Activated T-cell treated with anti-CD3 and anti-CD28 coated beads, Interleukin-2, amount 50 U/mL, for 72 hours (primary cell): ENCODE data around the gene GADD45G. TPM values are rescaled to one million over a fixed set of nuclear protein-coding genes. Genes with fewer than 3 reads are reported as not detected.

Experiments used
- ATAC-seq, 2 donors: fragments of 150-1000 bp; cut with Tn5 transposase; replicated peaks in 1 of 2; 2 replicates each; pipeline ENCODE4 v1.10.0; 2021; ENCODE audit warnings: moderate library complexity in 2 of 2, mild to moderate bottlenecking in 1 of 2
- DNase-seq, 2 donors: peaks; one replicate each; pipeline ENCODE4 v3.0.0; 2021 to 2022; ENCODE audit warnings: mixed read lengths in 1 of 2
- H3K27ac Mint-ChIP-seq: one replicate; pipeline ENCODE4 v1.8.0; 2022; ENCODE audit warnings: mild to moderate bottlenecking, moderate library complexity, mixed read lengths
- H3K27me3 Mint-ChIP-seq: one replicate; pipeline ENCODE4 v1.8.0; 2022; ENCODE audit warnings: low read depth, mixed read lengths
- H3K36me3 Mint-ChIP-seq, 2 donors: one replicate each; pipeline ENCODE4 v1.8.0; 2022; ENCODE audit warnings: mixed read lengths in 2 of 2, mild to moderate bottlenecking in 1 of 2; ENCODE audit not compliant: insufficient read depth in 2 of 2
- H3K4me1 Mint-ChIP-seq: one replicate; pipeline ENCODE4 v1.8.0; 2022; ENCODE audit warnings: low read depth, mixed read lengths
- H3K4me3 Mint-ChIP-seq, 2 donors: one replicate each; pipeline ENCODE4 v1.8.0; 2022; ENCODE audit warnings: mild to moderate bottlenecking in 2 of 2, mixed read lengths in 2 of 2, moderate library complexity in 2 of 2
- H3K9me3 Mint-ChIP-seq, 2 donors: one replicate each; pipeline ENCODE4 v1.8.0; 2022; ENCODE audit warnings: mixed read lengths in 2 of 2
- total RNA-seq, 2 donors: library from RNA; stranded (reverse); gene quantifications; one replicate each; pipeline ENCODE4 v1.2.3, GENCODE V29; 2022

The GADD45G gene
- total RNA-seq, 2 donors from 2014 or later: 6.0 TPM

DNA sequence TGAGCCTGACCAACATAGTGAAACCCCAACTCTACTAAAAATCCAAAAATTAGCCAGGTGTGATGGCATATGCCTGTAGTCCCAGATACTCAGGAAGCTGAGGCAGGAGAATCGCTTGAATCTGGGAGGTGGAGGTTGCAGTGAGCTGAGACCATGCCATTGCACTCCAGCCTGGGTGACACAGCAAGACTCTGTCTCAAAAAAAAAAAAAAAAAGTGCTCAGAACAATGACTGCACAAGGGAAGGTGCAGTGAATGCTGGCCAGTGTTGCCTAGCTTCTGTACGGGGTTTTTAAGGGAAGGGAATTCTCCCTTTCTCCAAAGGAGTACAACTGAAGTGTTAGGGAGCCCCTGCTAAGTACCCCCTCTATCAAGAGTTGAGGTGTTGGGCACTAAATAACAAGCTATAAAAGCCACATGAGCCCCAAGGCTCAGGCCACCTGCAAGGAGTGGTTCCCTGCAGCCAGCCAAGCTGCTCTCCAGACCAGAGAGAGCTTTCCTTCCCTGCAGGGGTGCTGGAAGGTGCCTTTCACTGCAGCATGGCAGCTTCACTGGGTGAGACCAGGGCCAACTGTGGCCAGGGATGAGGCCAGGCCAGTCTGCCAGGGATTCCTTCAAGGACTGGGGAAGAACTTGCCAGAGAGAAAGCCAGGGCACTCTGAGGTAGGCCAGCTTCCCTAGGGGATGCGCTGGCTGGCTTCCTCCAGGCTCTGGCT, 14.8 kb downstream of the GADD45G start:
- no peak for ATAC-seq
- H3K4me3 Mint-ChIP-seq: no peak overlapping the region
- no peaks in the 10 kb centered on the region for H3K36me3 Mint-ChIP-seq
- no peaks in the 10 kb centered on the region for H3K27me3 Mint-ChIP-seq
- H3K4me1 Mint-ChIP-seq: no peaks in the 10 kb centered on the region
- H3K27ac Mint-ChIP-seq: no peak overlapping the region
- H3K9me3 Mint-ChIP-seq: no peaks in the 10 kb centered on the region
- DNase-seq: no peak

DNA sequence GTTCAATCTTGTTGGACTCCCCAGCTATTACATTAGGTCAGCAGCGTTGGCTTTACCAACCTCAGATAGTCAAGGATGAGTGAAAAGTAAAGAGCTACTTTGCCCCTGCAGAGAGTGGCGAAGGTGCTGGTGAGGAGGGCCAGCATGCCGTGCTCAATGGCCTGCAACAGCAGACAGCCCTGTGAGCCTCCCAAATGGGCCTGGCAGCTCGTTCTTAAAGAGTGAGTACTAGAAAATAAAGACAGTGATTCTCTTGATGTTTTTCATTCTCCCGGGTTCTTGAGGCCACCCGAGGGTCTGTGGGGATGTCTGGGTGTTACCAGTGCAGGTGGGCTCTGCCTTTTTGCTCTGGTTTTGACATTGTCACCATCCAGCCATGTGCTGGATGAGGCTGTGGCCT, 16.2 kb downstream of the GADD45G start:
- H3K4me1 Mint-ChIP-seq: no peaks in the 10 kb centered on the region

DNA sequence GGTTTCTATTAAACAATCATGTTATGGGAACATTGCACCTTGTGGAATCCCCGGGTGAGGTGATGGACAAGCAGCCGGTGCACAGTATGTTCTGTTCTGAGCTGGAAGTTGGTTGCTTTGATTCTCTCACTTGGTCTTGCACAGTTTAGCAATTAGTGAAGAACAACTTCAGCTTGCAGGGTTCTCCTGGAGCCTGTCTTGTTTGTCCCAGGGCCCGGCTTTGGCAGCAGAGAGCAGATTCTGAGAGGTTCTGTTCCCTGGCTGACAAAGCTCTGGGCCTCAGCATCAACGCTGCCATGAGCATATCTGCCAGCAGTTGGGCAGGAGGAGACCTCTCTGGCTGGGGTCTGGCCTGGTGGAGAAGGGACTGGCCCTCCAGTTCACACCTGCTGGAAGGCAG, 16.9 kb downstream of the GADD45G start:
- Mint-ChIP-seq H3K27ac (no peak overlapping the region), H3K4me3 (no peak overlapping the region), H3K27me3 (no peaks in the 10 kb centered on the region), H3K36me3 (no peaks in the 10 kb centered on the region), H3K4me1 (no peaks in the 10 kb centered on the region), H3K9me3 (no peaks in the 10 kb centered on the region)
- DNase-seq (no peak), ATAC-seq (no peak)

More for the DNA sequence above, 16.2 kb downstream of the GADD45G start:
- H3K27me3 Mint-ChIP-seq: no peaks in the 10 kb centered on the region
- no peak overlapping the region for H3K27ac Mint-ChIP-seq
- no peaks in the 10 kb centered on the region for H3K36me3 Mint-ChIP-seq
- no peak for ATAC-seq
- no peaks in the 10 kb centered on the region for H3K9me3 Mint-ChIP-seq
- DNase-seq: no peak
- no peak overlapping the region for H3K4me3 Mint-ChIP-seq

DNA sequence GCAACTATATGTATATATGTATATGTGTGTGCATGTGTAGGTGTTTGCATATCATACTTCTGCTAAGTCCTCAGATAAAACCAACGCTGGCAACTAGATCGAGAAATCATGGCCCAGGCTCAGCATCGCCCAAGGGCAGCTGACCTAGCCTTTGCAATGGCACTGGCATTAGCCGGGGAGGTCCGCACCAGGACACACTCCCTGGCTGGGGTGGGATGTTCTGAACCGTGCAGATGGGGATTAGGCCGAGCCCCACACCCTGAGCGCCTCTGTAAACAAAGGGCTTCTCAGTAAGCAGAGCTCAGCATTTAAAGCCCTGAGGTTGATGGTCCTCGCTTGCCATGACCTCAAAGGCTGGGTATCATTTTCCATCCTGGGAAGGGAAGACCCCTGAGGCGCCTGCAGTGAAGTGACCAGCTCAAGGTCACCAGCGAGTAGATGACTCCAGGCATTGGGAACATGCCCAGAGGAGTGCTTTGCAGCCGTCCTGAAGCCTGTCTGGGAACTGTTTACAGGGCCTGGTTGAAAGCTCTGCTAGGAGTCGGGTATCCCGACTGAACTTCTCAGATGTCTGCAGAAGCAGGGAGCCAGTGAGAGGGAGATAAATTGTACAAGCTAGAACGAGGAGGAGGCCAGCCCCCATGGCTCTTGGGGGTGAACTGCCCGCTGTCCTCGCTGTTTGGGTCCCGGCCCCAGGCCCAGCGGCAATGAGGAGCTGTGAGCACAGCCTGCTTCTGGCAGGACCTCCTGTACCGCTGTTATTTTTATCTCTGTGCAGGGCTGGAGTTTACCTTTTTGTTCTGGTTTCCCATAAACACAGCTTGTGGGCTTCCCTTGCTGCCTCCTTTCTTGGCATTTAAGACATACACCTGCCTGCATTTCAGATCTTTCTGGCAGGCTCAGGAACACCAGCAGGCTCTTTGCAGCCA, 18.4 kb downstream of the GADD45G start:
- Mint-ChIP-seq H3K27ac (no peak overlapping the region), H3K4me3 (no peak overlapping the region), H3K9me3 (no peaks in the 10 kb centered on the region), H3K36me3 (no peaks in the 10 kb centered on the region), H3K4me1 (no peaks in the 10 kb centered on the region), H3K27me3 (no peaks in the 10 kb centered on the region)
- no peak for ATAC-seq
- DNase-seq: no peak

DNA sequence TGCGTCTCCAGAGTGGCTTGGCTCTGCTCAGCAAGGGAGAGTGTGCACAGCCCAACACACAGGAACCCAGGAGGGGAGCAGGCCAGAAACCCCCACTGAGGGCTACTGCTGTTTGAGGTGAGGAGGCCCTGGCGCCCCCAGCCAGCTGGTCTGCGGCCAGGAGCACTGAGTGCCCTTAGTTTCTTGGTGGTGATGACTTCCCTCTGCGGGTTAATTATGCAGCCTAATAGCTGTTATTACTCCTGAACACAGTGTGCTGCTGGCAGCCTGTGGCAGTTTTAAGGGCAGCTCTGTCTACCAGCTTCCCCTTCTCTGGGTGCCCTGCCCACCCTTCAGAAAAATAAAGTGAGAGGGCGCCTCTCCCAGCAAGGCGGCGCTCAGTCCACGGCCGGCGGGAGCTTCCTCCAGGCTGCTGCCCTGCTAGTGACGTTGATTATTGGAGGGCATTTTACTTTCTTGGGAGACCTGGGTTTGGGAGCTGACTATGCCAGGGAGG, 19.2 kb downstream of the GADD45G start:
- Mint-ChIP-seq H3K9me3 (no peaks in the 10 kb centered on the region), H3K27me3 (no peaks in the 10 kb centered on the region), H3K36me3 (no peaks in the 10 kb centered on the region), H3K27ac (no peak overlapping the region), H3K4me1 (no peaks in the 10 kb centered on the region), H3K4me3 (no peak overlapping the region)
- no peak for DNase-seq
- ATAC-seq: no peak

- H3K4me1 Mint-ChIP-seq: no peaks in the 10 kb centered on the region
- no peaks in the 10 kb centered on the region for H3K9me3 Mint-ChIP-seq
- no peaks in the 10 kb centered on the region for H3K36me3 Mint-ChIP-seq
- no peak overlapping the region for H3K27ac Mint-ChIP-seq
- no peaks in the 10 kb centered on the region for H3K27me3 Mint-ChIP-seq
- H3K4me3 Mint-ChIP-seq: no peak overlapping the region
- no peak for ATAC-seq
- no peak for DNase-seq
Measured at GRCh38 chr9:89625721-89626687, 21.2 kb downstream of the GADD45G start.

DNA sequence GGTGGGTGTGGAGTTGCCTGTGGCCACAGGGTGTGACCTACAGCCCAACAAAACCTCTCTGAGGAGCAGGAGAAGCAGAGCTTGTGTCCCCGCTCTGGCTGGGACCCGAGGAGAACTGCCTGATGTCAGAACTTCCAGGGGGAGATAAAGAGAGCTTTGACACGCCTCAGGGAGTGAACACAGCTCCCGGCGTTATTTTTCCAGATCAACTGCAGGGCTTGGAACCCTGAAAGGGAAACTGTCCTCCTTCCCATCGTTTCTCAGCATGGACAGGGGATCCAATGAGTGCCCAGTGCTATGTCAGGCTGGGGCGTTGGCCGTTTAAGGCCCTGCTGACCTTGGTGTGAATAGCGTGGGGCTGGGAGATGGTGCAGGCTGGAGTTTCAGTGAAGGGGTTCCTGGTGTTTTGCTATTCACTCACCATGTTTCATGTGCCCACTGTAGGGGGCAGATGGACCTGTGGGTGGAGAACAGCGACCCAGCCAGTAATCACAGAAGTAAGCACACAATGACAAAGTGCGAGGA, 22.0 kb downstream of the GADD45G start:
- Mint-ChIP-seq H3K4me1 (no peaks in the 10 kb centered on the region), H3K27me3 (no peaks in the 10 kb centered on the region), H3K27ac (no peak overlapping the region), H3K36me3 (no peaks in the 10 kb centered on the region), H3K9me3 (no peaks in the 10 kb centered on the region), H3K4me3 (no peak overlapping the region)
- ATAC-seq (no peak), DNase-seq (no peak)

GRCh38 chr9:89628601-89629000, 23.8 kb downstream of the GADD45G start:
- Mint-ChIP-seq H3K27me3 (no peaks in the 10 kb centered on the region), H3K4me3 (no peak overlapping the region), H3K36me3 (no peaks in the 10 kb centered on the region), H3K4me1 (no peaks in the 10 kb centered on the region), H3K9me3 (no peaks in the 10 kb centered on the region), H3K27ac (peak overlapping the region; percentile 5)
- ATAC-seq (no peak), DNase-seq (no peak)

GRCh38 chr9:89629081-89629976, 24.5 kb downstream of the GADD45G start:
- Mint-ChIP-seq H3K27me3 (no peaks in the 10 kb centered on the region), H3K9me3 (no peaks in the 10 kb centered on the region), H3K4me3 (no peak overlapping the region), H3K4me1 (peaks cover under 1% of the 10 kb centered on the region), H3K36me3 (no peaks in the 10 kb centered on the region), H3K27ac (peak overlapping the region; percentile 5)
- peak in 1 of 2 donors; percentile 58 for ATAC-seq
- DNase-seq: no peak

DNA sequence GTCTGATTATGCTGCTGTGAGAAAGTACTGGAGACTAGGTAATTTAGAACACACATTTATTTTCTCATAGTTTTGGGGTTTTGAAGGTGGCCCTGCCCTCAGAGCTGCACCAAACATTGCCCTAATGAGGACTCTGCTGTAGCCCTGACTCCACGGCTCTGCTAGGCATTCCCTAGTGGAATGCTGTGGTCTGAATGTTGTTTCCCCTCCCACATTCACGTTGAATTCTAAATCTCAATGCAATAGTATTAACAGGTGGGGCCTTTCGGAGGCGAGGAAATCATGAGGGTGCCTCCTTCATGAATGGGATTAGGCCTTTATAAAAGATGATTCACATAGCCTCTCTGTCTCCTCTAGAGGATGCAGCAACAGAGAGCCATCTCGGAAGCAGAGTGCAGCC, 25.7 kb downstream of the GADD45G start:
- Mint-ChIP-seq H3K36me3 (no peaks in the 10 kb centered on the region), H3K27me3 (no peaks in the 10 kb centered on the region), H3K27ac (no peak overlapping the region), H3K9me3 (no peaks in the 10 kb centered on the region), H3K4me1 (peaks cover 7% of the 10 kb centered on the region), H3K4me3 (no peak overlapping the region)
- no peak for DNase-seq
- ATAC-seq: no peak

GRCh38 chr9:89631384-89631783, 26.6 kb downstream of the GADD45G start:
- Mint-ChIP-seq H3K9me3 (no peaks in the 10 kb centered on the region), H3K27ac (no peak overlapping the region), H3K4me1 (peaks cover 7% of the 10 kb centered on the region), H3K27me3 (no peaks in the 10 kb centered on the region), H3K36me3 (no peaks in the 10 kb centered on the region), H3K4me3 (no peak overlapping the region)
- DNase-seq (no peak), ATAC-seq (no peak)
